Activated T-cell treated with anti-CD3 and anti-CD28 coated beads, Interleukin-2, amount 50 U/mL, for 48 hours (primary cell): ENCODE results near the gene HASPIN.

Source experiments
- DNase-seq, 2 experiments: peaks; one replicate each; pipeline ENCODE4 v3.0.0-alpha.2; 2020

HASPIN gene

GRCh38 chr17:3739422-3740124 is 15.9 kb downstream of the HASPIN start:
- no peak for DNase-seq

- DNase-seq: peak; percentile 61
Measured at GRCh38 chr17:3740611-3741073, 16.9 kb downstream of the HASPIN start.

- no peak for DNase-seq
Measured at GRCh38 chr17:3744014-3744413, 20.3 kb downstream of the HASPIN start.

GRCh38 chr17:3745071-3745470 is 21.4 kb downstream of the HASPIN start:
- DNase-seq: no peak

GRCh38 chr17:3747805-3748204 is 24.1 kb downstream of the HASPIN start:
- DNase-seq: no peak

GRCh38 chr17:3748576-3748975 is 24.9 kb downstream of the HASPIN start:
- no peak for DNase-seq

GRCh38 chr17:3750296-3750695 is 26.6 kb downstream of the HASPIN start:
- no peak for DNase-seq

GRCh38 chr17:3750926-3751325 is 27.2 kb downstream of the HASPIN start:
- DNase-seq: peak; percentile 51 to 59

GRCh38 chr17:3751836-3752235 is 28.1 kb downstream of the HASPIN start:
- DNase-seq: no peak

- no peak for DNase-seq
Measured at GRCh38 chr17:3753624-3754023, 29.9 kb downstream of the HASPIN start.

GRCh38 chr17:3754066-3754457 is 30.4 kb downstream of the HASPIN start:
- DNase-seq: no peak

GRCh38 chr17:3754458-3755334 is 31.0 kb downstream of the HASPIN start:
- peak; percentile 65 to 75 for DNase-seq

- no peak for DNase-seq
Measured at GRCh38 chr17:3755335-3756030, 31.8 kb downstream of the HASPIN start.

- no peak for DNase-seq
Measured at GRCh38 chr17:3759597-3760216, 36.0 kb downstream of the HASPIN start.

GRCh38 chr17:3761036-3761917 is 37.6 kb downstream of the HASPIN start:
- DNase-seq: no peak

GRCh38 chr17:3761918-3762380 is 38.2 kb downstream of the HASPIN start:
- no peak for DNase-seq

- peak; percentile 52 to 65 for DNase-seq
Measured at GRCh38 chr17:3762922-3763776, 39.4 kb downstream of the HASPIN start.

- peak in 1 of 2 experiments; percentile 38 for DNase-seq
Measured at GRCh38 chr17:3763777-3764170, 40.1 kb downstream of the HASPIN start.

GRCh38 chr17:3765981-3766380 is 42.3 kb downstream of the HASPIN start:
- no peak for DNase-seq

- DNase-seq: no peak
Measured at GRCh38 chr17:3766779-3767178, 43.1 kb downstream of the HASPIN start.

- no peak for DNase-seq
Measured at GRCh38 chr17:3768341-3768740, 44.6 kb downstream of the HASPIN start.
